ENCODE results near the gene YIPF4. TPM values are rescaled to one million over a fixed set of nuclear protein-coding genes. Genes with fewer than 3 reads are reported as not detected.
A peak's percentile ranks its signal among the peaks of the same experiment; 100 is the strongest.
"Not testable (repeated sequence)": the region's sequence is repeated elsewhere in the genome, so short reads cannot be mapped to it uniquely, and the experiment has no call there.

YIPF4 gene
- total RNA-seq, 1 experiment from 2014 or later = 23.0 TPM

DNA sequence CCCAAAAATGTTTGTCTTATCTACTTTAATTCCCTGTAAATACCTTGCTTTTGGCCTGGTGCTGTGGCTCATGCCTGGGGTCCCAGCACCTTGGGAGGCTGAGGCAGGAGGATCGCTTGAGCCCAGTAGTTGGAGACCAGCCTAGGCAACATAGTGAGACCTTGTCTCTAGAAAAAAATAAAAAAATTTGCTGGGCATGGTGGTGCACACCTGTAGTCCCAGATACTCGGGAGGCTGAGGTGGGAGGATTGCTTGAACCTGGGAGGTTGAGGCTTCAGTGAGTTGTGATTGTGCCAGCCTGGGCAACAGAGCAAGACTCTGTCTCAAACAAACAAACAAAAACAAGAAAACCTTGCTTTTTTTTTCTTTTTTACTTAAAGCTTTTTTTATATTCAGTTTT, 85.3 kb downstream of the YIPF4 start:
- CTCF ChIA-PET; H3K9me3 Mint-ChIP-seq; POLR2A ChIA-PET; H3K27ac Mint-ChIP-seq; DNase-seq (ENCODE audit: low spot score); ATAC-seq; H3K4me3 Mint-ChIP-seq; H3K27me3 Mint-ChIP-seq (ENCODE audit: low read depth): not testable (repeated sequence)
- Mint-ChIP-seq H3K4me1 (peaks cover 36% of the 10 kb centered on the region), H3K36me3 (peaks cover 18% of the 10 kb centered on the region)
- TF ChIP-seq ZNF121 (CRISPR knock-in tag; IDR thresholded peaks at IDR 0.05) = peak; percentile 27; the same call in 1 of the 2 replicates

DNA sequence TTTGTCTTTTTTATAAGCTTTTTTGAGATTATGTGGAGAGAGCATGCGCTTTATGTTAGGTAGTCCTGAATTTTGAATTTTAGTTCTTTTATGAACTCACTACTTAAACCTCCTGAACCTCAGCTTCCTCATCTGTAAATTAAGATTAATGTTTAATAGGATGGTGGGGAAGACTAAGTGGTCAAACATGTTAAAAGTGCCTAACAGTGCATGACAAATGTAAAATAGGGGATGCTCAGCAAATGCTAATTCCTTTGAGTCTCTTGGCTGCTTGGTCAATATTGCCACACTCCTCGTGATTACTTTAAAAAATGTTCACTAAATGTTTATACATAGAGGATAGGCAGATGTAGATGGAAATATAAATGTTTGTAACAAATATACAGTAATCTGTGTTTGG, 85.9 kb downstream of the YIPF4 start:
- H3K27ac Mint-ChIP-seq = no peak overlapping the region; the same call in 1 of the 2 replicates
- no peak for ATAC-seq

DNA sequence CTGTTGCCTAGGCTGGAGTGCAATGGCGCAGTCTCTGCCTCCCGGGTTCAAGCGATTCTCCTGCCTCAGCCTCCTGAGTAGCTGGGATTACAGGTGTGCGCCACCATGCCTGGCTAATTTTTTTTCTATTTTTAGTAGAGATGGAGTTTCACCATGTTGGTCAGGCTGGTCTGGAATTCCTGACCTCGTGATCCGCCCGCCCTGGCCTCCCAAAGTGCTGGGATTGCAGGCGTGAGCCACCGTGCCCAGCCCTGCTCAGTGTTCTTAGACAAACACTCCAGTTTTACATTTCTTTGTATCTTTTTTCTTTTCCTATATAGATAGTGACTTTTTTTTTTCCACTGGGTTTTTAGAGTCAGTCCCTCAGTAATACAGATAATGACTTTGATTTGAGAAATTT, 86.6 kb downstream of the YIPF4 start:
- Mint-ChIP-seq H3K27ac (peak overlapping the region; percentile 87), H3K4me1 (peaks cover 23% of the 10 kb centered on the region), H3K36me3 (peaks cover 15% of the 10 kb centered on the region)
- H3K27me3 Mint-ChIP-seq (ENCODE audit: low read depth); H3K4me3 Mint-ChIP-seq; H3K9me3 Mint-ChIP-seq; ATAC-seq; CTCF ChIA-PET; POLR2A ChIA-PET; DNase-seq (ENCODE audit: low spot score): not testable (repeated sequence)

More for the DNA sequence above, 85.9 kb downstream of the YIPF4 start:
- no peaks in the 10 kb centered on the region for H3K27me3 Mint-ChIP-seq (ENCODE audit: low read depth)
- CTCF ChIA-PET = no interaction called here
- POLR2A ChIA-PET = no interaction called here
- no peak for DNase-seq (ENCODE audit: low spot score)
- peaks cover 9% of the 10 kb centered on the region for H3K9me3 Mint-ChIP-seq
- peaks cover 30% of the 10 kb centered on the region for H3K4me1 Mint-ChIP-seq
- H3K36me3 Mint-ChIP-seq = peaks cover 18% of the 10 kb centered on the region
- TF ChIP-seq, protein P1, sequence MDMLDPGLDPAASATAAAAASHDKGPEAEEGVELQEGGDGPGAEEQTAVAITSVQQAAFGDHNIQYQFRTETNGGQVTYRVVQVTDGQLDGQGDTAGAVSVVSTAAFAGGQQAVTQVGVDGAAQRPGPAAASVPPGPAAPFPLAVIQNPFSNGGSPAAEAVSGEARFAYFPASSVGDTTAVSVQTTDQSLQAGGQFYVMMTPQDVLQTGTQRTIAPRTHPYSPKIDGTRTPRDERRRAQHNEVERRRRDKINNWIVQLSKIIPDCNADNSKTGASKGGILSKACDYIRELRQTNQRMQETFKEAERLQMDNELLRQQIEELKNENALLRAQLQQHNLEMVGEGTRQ (CRISPR knock-in tag; IDR thresholded peaks at IDR 0.05) = no peak
- TF ChIP-seq CBFB (CRISPR knock-in tag; IDR thresholded peaks at IDR 0.05; ENCODE audit: low read depth) (no peak), SMAD4 (CRISPR knock-in tag; IDR thresholded peaks at IDR 0.05) (no peak), TCF7 (CRISPR knock-in tag; IDR thresholded peaks at IDR 0.05; ENCODE audit: low read depth) (no peak), NR2C2 (CRISPR knock-in tag; IDR thresholded peaks at IDR 0.05) (no peak), ZNF138 (CRISPR knock-in tag; conservative IDR thresholded peaks at IDR 0.05) (no peak), TP53 (CRISPR knock-in tag; IDR thresholded peaks at IDR 0.05) (no peak), SOX15 (CRISPR knock-in tag; IDR thresholded peaks at IDR 0.05) (no peak), NR1H2 (CRISPR knock-in tag; IDR thresholded peaks at IDR 0.05) (no peak), OVOL2 (CRISPR knock-in tag; IDR thresholded peaks at IDR 0.05; ENCODE audit: borderline replicate concordance) (no peak), ZNF232 (CRISPR knock-in tag; IDR thresholded peaks at IDR 0.05) (no peak)
- TF ChIP-seq, protein P2, sequence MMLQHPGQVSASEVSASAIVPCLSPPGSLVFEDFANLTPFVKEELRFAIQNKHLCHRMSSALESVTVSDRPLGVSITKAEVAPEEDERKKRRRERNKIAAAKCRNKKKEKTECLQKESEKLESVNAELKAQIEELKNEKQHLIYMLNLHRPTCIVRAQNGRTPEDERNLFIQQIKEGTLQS (CRISPR knock-in tag; conservative IDR thresholded peaks at IDR 0.05) = no peak
- TF ChIP-seq, protein P3, sequence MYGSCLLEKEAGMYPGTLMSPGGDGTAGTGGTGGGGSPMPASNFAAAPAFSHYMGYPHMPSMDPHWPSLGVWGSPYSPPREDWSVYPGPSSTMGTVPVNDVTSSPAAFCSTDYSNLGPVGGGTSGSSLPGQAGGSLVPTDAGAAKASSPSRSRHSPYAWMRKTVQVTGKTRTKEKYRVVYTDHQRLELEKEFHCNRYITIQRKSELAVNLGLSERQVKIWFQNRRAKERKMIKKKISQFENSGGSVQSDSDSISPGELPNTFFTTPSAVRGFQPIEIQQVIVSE (CRISPR knock-in tag; IDR thresholded peaks at IDR 0.05; ENCODE audit: borderline replicate concordance) = no peak
- TF ChIP-seq, protein P4, sequence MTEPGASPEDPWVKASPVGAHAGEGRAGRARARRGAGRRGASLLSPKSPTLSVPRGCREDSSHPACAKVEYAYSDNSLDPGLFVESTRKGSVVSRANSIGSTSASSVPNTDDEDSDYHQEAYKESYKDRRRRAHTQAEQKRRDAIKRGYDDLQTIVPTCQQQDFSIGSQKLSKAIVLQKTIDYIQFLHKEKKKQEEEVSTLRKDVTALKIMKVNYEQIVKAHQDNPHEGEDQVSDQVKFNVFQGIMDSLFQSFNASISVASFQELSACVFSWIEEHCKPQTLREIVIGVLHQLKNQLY (CRISPR knock-in tag; IDR thresholded peaks at IDR 0.05) = no peak
- TF ChIP-seq, protein P5, sequence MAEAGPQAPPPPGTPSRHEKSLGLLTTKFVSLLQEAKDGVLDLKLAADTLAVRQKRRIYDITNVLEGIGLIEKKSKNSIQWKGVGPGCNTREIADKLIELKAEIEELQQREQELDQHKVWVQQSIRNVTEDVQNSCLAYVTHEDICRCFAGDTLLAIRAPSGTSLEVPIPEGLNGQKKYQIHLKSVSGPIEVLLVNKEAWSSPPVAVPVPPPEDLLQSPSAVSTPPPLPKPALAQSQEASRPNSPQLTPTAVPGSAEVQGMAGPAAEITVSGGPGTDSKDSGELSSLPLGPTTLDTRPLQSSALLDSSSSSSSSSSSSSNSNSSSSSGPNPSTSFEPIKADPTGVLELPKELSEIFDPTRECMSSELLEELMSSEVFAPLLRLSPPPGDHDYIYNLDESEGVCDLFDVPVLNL (CRISPR knock-in tag; IDR thresholded peaks at IDR 0.05; ENCODE audit: borderline replicate concordance, low read depth) = no peak
- H3K4me3 Mint-ChIP-seq = no peak overlapping the region

DNA sequence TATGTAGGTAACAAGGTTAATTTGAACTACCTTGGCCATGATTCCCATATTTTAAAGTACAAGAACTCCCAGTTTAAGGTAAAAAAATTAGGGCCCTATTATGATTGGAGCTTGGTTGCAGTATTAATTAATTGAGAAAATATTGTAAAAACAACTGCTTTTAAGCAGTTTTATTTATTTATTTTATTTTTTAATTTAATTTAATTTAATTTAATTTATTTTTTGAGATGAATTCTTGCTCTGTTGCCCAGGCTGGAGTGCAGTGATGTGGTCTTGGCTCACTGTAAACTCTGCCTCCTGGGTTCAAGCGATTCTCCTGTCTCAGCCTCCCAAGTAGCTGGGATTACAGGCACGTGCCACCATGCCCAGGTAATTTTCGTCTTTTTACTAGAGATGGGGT, 88.0 kb downstream of the YIPF4 start:
- H3K27me3 Mint-ChIP-seq (ENCODE audit: low read depth); POLR2A ChIA-PET; ATAC-seq; H3K9me3 Mint-ChIP-seq; H3K27ac Mint-ChIP-seq; CTCF ChIA-PET; H3K4me3 Mint-ChIP-seq; DNase-seq (ENCODE audit: low spot score): not testable (repeated sequence)
- TF ChIP-seq HMGA2 (CRISPR knock-in tag; IDR thresholded peaks at IDR 0.05) = peak; percentile 91
- peaks cover 15% of the 10 kb centered on the region for H3K4me1 Mint-ChIP-seq
- H3K36me3 Mint-ChIP-seq = peaks cover 10% of the 10 kb centered on the region

Other genes with a start within 250 kb of the YIPF4 start
- 116 to 136 TPM (median 135 TPM) in 3 replicates for gene DPY30, start 238.1 kb upstream of the YIPF4 start, total RNA-seq (2021)
- 25.9 to 28.4 TPM (median 26.8 TPM) in 3 replicates for gene SPAST, start 214.3 kb upstream of the YIPF4 start, total RNA-seq (2021)
- 25.8 to 26.8 TPM (median 26.0 TPM) in 3 replicates for gene SLC30A6, start 112.0 kb upstream of the YIPF4 start, total RNA-seq (2021)
- gene NLRC4, start 13.0 kb upstream of the YIPF4 start, total RNA-seq (2021) = not detected in 3 replicates
- 56.8 to 63.1 TPM (median 59.1 TPM) in 3 replicates for gene BIRC6, start 79.1 kb downstream of the YIPF4 start, total RNA-seq (2021)